GM18508 (cell line): ENCODE data around the gene UGDH.
"Not testable (repeated sequence)": the region's sequence is repeated elsewhere in the genome, so short reads cannot be mapped to it uniquely, and the experiment has no call there.

Source experiments
- ATAC-seq: cut with Tn5 transposase; IDR thresholded peaks from one replicate; pipeline ENCODE4 v1.9.1; 2021; ENCODE audit warnings: moderate number of reproducible peaks; ENCODE audit not compliant: insufficient read depth, unreplicated experiment

UGDH gene

DNA sequence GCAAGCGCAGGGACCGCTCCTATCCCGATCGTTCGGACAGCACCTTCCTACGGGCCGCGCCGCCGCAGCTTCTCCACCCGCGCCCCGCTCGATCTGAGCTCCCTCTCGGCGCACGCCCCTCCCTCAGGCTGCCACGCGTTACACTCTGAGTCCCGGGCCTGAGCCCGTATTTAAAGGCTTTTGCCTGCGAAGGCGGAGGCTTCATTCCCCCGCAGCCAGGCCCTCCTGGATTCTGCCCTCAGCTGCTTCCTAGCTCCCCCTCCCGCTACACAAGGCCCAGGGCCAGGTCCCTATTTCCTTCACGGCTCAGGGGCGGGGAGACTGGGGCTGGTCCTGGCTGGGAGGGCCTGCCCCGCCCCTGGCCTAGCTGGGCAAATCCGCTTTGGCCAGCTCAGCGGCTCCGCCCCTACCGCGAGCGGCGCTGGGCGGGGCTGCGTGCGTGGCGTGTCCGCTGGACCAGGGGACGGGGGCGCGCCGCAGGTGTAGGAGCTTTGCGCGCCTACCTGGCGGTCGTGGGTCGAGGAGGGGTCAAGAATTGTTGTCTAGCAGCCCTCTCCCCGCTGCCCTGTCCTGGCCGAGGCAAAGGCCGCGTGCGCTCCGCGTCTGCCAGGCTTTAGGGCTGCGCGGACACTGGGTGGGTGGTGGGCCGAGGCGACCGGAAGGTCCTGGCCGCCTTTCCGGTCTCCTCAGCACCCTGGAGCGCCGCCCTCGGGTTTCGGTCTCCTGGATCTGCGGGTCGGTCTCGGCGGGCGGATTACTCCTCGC, at the start of gene UGDH:
UGDH (minus strand) TSS at position 144 of the 765 bp plus-strand sequence. CDS start 5,927 bp downstream, outside the sequence.
- peak; percentile 79 for ATAC-seq

- no peak for ATAC-seq
Measured at GRCh38 chr4:39574946-39575345, 47.7 kb upstream of the UGDH start.

DNA sequence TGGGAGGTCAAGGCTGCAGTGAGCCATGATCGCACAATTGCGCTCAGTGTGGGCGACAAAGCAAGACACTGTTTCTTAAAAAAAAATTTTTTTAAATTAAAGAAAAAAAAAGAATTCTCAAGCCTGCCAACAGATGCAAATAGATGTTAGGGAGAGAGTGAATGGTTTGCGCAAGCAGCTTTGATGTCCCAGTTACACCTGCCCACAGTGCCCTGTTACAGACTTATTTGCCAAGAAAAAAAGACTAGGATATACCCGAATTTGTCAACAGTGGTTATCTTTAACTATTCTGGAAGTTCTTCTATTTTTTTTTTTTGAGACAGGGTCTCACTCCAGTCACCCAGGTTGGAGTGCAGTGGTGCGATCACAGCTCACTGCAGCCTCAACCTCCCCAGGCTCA, 44.3 kb upstream of the UGDH start:
- no peak for ATAC-seq

DNA sequence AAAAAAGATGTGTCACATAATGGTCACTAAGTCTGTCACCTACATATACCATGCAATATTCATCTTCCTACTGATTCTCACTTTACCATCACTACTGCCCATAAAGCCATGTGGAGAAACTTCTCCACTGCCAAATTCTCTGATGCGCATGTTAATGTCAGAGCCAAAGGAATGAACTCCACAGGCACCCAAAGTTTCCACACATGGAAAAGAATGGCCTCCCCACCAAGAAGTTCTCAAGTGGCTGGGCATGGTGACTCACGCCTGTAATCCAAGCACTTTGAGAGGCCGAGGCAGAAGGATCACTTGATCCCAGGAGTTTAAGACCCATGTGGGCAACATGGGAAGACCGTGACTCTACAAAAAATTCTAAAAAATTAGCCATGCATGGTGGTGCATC, 43.8 kb upstream of the UGDH start:
- ATAC-seq = no peak

GRCh38 chr4:39569209-39569608, 42.0 kb upstream of the UGDH start:
- ATAC-seq = no peak

DNA sequence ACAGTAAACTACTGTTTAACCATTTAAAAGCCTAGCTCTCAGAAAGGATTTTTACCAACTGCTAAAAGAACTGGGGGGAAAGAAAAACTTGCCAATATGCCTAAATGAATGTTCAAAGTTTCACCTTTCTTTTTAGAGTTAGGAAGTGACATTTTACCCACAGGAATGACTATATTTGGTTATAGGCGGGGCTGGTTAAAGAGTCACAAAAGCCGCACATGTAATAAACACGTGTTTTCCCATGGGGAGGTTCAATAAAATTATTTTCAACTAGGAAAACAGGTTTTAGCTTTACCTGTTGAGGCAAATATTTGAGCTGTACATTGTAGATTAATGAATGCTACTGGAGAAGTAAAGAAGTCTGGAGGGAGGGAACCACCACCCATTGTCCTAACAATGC, 41.6 kb upstream of the UGDH start:
- no peak for ATAC-seq

DNA sequence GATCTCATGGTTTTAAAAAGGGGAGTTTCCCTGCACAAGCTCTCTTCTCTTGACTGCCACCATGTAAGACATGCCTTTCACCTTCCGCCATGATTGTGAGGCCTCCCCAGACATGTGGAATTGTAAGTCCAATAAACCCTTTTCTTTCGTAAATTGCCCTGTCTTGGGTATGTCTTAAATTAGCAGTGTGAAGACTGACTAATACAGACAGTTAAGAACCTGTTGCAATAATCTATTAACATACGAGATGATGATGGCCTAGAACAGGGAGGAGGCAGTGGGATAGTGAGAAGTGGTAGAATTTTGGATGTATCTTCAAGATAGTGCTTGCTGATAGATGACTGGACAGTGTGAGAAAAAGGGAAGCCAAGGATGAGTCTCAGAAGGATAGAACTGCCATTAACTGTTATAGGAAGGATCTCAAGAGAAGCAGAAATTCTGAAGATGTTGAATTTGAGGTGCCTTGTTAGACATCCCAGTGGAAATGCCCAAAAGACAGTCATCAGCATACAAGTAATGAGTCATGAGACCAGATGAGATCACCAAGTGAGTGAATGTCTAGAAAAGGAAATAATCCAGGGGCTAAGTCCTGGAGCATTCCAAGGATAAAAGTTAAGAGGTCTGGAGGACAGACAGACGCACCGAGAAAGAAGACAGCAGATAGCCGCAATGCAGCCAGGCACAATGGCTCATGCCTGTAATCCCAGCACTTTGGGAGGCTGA, 38.8 kb upstream of the UGDH start:
- no peak for ATAC-seq

DNA sequence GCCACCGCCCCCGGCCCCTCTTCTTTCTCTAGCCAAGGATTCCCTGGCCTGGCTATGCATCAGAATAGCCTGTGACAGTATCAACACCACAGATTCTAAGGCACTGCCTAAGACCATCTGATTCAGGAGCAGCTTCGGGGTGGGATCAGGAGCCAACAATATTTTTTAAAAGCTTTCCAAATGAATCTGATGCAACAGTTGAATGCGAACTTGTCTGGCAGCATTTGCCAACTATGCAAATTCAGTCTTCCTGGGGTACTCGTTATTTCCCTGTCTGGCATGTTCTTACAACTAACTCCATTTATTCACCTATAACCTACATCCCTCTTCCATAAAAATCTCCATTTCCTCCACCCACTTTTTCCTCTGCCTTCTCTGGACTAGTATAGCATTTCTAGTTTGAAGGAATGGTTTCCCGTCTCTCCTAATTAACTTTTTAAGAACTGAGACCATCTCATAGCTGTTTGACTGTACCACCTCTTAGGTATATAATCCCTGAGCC, 36.2 kb upstream of the UGDH start:
- ATAC-seq = no peak

DNA sequence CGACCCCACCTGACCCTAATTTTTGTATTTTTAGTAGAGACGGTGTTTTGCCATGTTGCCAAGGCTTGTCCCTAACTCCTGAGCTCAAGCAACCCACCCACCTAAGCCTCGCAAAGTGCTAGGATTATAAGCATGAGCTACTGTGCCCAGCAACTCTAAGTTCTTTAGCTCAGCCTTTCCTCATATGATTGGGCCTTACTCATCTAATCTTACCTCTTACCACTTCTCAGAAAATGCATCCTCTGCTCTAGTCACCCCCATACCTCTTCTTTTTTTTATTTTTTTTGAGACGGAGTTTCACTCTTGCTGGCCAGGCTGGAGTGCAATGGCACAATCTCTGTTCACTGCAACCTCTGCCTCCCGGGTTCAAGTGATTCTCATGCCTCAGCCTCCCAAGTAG, 35.6 kb upstream of the UGDH start:
- no peak for ATAC-seq

- ATAC-seq = no peak
Measured at GRCh38 chr4:39559626-39560025, 32.4 kb upstream of the UGDH start.

GRCh38 chr4:39555472-39555871, 28.2 kb upstream of the UGDH start:
- ATAC-seq = no peak

- no peak for ATAC-seq
Measured at GRCh38 chr4:39548425-39549067, 21.3 kb upstream of the UGDH start.

DNA sequence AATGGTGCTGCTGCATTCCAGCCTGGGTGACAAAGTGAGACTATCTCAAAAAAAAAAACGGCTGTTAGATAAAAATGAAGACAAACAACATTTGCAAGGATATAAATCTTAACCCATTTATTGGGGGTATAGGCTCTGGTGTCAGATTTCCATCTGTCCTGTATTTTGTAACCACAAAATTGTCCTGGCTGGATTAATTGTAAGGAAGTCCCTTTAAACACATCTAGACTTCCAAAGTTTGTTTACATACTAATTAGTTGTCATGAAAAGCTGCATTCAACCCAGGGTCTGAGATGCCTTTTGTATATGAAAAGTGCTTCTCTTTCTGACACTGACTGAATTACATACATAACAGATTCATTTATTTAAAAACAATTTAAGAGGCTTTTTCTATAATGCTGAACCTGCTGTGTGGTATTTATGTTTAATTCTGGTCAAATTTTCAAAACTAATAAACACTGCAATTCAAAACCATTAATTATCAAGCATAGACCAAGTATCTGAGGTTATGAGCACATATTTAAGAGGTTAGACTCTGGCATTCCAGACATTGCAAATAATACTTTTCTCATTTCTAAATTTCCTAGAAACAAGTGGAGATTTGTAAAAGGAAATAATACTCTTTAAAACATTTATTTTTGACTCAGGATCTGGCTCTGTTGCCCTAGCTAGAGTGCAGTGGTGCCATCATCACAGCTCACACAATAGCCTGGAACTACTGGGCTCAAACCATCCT, 17.5 kb upstream of the UGDH start:
- no peak for ATAC-seq

DNA sequence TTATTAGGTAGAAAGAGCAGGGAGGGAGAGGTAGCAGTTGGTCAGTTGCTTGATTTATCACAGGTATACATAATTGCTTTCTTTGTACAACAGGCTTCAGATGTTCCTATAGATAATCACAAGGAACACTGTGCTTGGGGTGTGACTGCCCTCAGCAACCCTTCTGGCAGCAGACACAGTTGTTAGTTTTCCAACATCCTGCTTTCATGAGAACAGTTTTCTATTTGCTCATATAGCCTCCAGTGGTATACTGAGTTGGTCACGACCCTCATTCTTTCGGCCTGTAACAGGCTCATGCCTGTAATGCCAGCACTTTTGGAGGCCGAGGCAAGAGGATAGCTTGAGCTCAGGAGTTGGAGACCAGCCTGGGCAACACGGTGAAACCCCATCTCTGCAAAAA, 16.8 kb upstream of the UGDH start:
- not testable (repeated sequence) for ATAC-seq

- ATAC-seq = no peak
Measured at GRCh38 chr4:39543034-39543433, 15.8 kb upstream of the UGDH start.

GRCh38 chr4:39542611-39543012, 15.4 kb upstream of the UGDH start:
- no peak for ATAC-seq

- ATAC-seq = no peak
Measured at GRCh38 chr4:39541987-39542610, 14.9 kb upstream of the UGDH start.

DNA sequence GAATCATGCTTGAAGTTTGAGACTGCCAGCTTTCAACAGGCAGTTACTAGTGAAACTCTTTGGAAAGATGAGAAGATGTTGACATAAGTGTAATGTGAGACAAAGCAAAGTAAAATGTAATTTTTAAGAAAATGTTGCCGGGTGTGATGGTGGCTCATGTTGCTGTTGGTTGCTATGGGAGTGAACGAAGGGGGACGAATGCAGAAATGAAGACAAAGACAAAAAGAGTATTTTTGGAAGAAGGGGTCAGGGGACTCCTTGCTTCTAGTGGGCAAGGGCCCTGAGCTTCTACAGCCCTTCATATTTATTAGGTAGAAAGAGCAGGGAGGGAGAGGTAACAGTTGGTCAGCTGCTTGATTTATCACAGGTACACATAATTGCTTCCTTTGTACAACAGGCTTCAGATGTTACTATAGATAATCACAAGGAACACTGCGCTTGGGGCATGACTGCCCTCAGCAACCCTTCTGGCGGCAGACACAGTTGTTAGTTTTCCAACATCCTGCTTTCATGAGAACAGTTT, 11.9 kb upstream of the UGDH start:
- no peak for ATAC-seq

- ATAC-seq = no peak
Measured at GRCh38 chr4:39533541-39533940, 6.3 kb upstream of the UGDH start.

DNA sequence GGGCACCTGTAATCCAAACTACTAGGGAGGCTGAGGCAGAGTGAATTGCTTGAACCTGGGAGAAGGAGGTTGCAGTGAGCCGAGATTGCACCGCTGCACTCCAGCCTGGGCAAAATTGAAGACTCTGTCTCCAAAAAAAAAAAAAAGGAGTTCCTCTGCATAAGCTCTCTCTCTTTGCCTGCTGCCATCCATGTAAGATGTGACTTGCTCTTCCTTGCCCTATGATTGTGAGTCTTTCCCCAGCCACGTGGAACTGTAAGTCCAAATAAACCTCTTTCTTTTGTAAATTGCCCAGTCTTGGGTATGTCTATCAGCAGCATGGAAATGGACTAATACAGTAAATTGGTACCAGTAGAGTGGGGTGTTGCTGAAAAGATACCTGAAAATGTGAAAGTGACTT, 5.0 kb upstream of the UGDH start:
- ATAC-seq = not testable (repeated sequence)
